ENCODE data around the gene PRSS36. TPM values are rescaled to one million over a fixed set of nuclear protein-coding genes. Genes with fewer than 3 reads are reported as not detected.

PRSS36 gene
- total RNA-seq, 1 donor from 2014 or later = 0.74 TPM

DNA sequence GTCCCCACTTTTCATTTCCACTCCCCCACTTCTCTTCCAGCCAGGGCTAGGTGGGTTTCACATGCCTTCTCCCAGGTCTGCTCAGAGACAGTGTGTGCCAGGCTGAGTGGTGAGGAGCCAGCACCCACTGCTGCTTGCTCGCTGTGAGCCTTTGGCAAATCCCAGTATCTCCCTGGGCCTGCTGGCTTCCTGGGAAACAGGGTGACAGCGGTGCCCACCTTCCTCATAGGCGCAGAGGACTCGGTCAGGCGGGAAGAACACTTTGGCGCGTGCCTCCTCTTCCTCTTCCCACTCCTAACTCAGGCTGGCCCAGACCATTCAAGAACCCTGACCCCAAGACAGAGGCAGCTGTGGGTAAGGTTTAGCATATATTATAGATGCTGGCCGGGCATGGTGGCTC is 60.7 kb downstream of the PRSS36 start:
- TF ChIP-seq, protein P1, sequence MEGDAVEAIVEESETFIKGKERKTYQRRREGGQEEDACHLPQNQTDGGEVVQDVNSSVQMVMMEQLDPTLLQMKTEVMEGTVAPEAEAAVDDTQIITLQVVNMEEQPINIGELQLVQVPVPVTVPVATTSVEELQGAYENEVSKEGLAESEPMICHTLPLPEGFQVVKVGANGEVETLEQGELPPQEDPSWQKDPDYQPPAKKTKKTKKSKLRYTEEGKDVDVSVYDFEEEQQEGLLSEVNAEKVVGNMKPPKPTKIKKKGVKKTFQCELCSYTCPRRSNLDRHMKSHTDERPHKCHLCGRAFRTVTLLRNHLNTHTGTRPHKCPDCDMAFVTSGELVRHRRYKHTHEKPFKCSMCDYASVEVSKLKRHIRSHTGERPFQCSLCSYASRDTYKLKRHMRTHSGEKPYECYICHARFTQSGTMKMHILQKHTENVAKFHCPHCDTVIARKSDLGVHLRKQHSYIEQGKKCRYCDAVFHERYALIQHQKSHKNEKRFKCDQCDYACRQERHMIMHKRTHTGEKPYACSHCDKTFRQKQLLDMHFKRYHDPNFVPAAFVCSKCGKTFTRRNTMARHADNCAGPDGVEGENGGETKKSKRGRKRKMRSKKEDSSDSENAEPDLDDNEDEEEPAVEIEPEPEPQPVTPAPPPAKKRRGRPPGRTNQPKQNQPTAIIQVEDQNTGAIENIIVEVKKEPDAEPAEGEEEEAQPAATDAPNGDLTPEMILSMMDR (IDR thresholded peaks at IDR 0.05; ENCODE audit: unreplicated experiment) = no peak
- Mint-ChIP-seq H3K27ac (ENCODE audit: unreplicated experiment) (no peak overlapping the region), H3K4me3 (ENCODE audit: unreplicated experiment) (peak overlapping the region; percentile 47), H3K4me1 (ENCODE audit: unreplicated experiment) (peaks cover 4% of the 10 kb centered on the region), H3K27me3 (ENCODE audit: unreplicated experiment) (peaks cover 28% of the 10 kb centered on the region), H3K36me3 (ENCODE audit: low read depth, unreplicated experiment) (peaks cover 7% of the 10 kb centered on the region), H3K9me3 (ENCODE audit: unreplicated experiment) (no peaks in the 10 kb centered on the region)
- no peak for DNase-seq (ENCODE audit: low spot score)

Other genes with a start within 250 kb of the PRSS36 start
- 117 TPM for gene FBXL19, start 226.5 kb downstream of the PRSS36 start, total RNA-seq (ENCODE audit: unreplicated experiment)
- 42.9 TPM for gene ORAI3, start 201.0 kb downstream of the PRSS36 start, total RNA-seq (ENCODE audit: unreplicated experiment)
- gene SETD1A, start 192.3 kb downstream of the PRSS36 start, total RNA-seq (ENCODE audit: unreplicated experiment) = 23.4 TPM
- gene HSD3B7, start 164.9 kb downstream of the PRSS36 start, total RNA-seq (ENCODE audit: unreplicated experiment) = 5.3 TPM
- 5.5 TPM for gene STX1B, start 139.4 kb downstream of the PRSS36 start, total RNA-seq (ENCODE audit: unreplicated experiment)
- gene STX4, start 116.5 kb downstream of the PRSS36 start, total RNA-seq (ENCODE audit: unreplicated experiment) = 74.2 TPM
- 13.6 TPM for gene ZNF668, start 75.8 kb downstream of the PRSS36 start, total RNA-seq (ENCODE audit: unreplicated experiment)
- 25.5 TPM for gene ZNF646, start 75.6 kb downstream of the PRSS36 start, total RNA-seq (ENCODE audit: unreplicated experiment)
- gene PRSS53, start 61.1 kb downstream of the PRSS36 start, total RNA-seq (ENCODE audit: unreplicated experiment) = 1.8 TPM
- gene VKORC1, start 55.3 kb downstream of the PRSS36 start, total RNA-seq (ENCODE audit: unreplicated experiment) = 59.6 TPM
- 56.8 TPM for gene BCKDK, start 41.7 kb downstream of the PRSS36 start, total RNA-seq (ENCODE audit: unreplicated experiment)
- gene KAT8, start 32.4 kb downstream of the PRSS36 start, total RNA-seq (ENCODE audit: unreplicated experiment) = 49.7 TPM
- 3.8 TPM for gene PRSS8, start 14.3 kb downstream of the PRSS36 start, total RNA-seq (ENCODE audit: unreplicated experiment)
- 590 TPM for gene FUS, start 30.1 kb upstream of the PRSS36 start, total RNA-seq (ENCODE audit: unreplicated experiment)
- 35.6 TPM for gene PYCARD, start 52.7 kb upstream of the PRSS36 start, total RNA-seq (ENCODE audit: unreplicated experiment)
- gene TRIM72, start 64.1 kb upstream of the PRSS36 start, total RNA-seq (ENCODE audit: unreplicated experiment) = 0.18 TPM
- gene PYDC1, start 67.1 kb upstream of the PRSS36 start, total RNA-seq (ENCODE audit: unreplicated experiment) = not detected
- 0.74 TPM for gene ITGAM, start 109.9 kb upstream of the PRSS36 start, total RNA-seq (ENCODE audit: unreplicated experiment)
- gene ITGAX, start 205.1 kb upstream of the PRSS36 start, total RNA-seq (ENCODE audit: unreplicated experiment) = not detected
- gene ITGAD, start 243.3 kb upstream of the PRSS36 start, total RNA-seq (ENCODE audit: unreplicated experiment) = not detected

All from endothelial cell (in vitro differentiated cells).